ENCODE results near the gene CTIF. TPM values are rescaled to one million over a fixed set of nuclear protein-coding genes. Genes with fewer than 3 reads are reported as not detected.
A peak's percentile ranks its signal among the peaks of the same experiment; 100 is the strongest.

CTIF gene
- total RNA-seq, 6 experiments from 2014 or later = 77.6 to 100 (median 79.2) TPM

- Mint-ChIP-seq H3K36me3 (ENCODE audit: low read depth) (peaks cover 55% of the 10 kb centered on the region), H3K4me1 (ENCODE audit: low read depth) (peaks cover 65% of the 10 kb centered on the region), H3K27ac (peak overlapping the region; percentile 92), H3K4me3 (0 out of 2 replicates have a peak overlapping the region, but pooled peaks have one; percentile 57), H3K9me3 (peaks cover 33% of the 10 kb centered on the region), H3K27me3 (ENCODE audit: insufficient read depth) (no peaks in the 10 kb centered on the region; the same call in none of the 2 replicates)
- DNase-seq = no peak
- TF ChIP-seq CTCF (IDR thresholded peaks at IDR 0.05) = no peak
These were observed 190.6 kb downstream of the CTIF start for GRCh38 chr18:48729404-48729803.

DNA sequence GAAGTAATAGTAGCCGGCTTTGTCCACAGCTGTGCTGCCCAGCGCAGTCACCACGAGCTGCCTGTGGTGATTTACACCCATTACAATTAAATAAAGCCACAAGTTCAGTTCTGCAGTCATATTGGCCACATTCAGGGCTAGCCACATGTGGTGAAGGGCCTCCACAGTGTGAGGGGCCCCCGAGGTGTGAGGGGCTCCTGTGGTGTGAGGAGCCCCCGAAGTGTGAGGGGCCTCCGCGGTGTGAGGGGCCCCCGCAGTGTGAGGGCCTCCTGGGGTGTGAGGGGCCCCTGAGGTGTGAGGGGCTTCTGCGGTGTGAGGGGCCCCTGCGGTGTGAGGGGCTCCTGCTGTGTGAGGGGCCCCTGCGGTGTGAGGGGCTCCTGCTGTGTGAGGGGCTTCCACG, 191.2 kb downstream of the CTIF start:
- peaks cover 48% of the 10 kb centered on the region for H3K36me3 Mint-ChIP-seq (ENCODE audit: low read depth)
- peaks cover 65% of the 10 kb centered on the region for H3K4me1 Mint-ChIP-seq (ENCODE audit: low read depth)
- DNase-seq = no peak
- H3K4me3 Mint-ChIP-seq = no peak overlapping the region
- H3K9me3 Mint-ChIP-seq = peaks cover 33% of the 10 kb centered on the region
- no peak for TF ChIP-seq CTCF (IDR thresholded peaks at IDR 0.05)
- H3K27me3 Mint-ChIP-seq (ENCODE audit: insufficient read depth) = no peaks in the 10 kb centered on the region; the same call in none of the 2 replicates
- H3K27ac Mint-ChIP-seq = peak overlapping the region; percentile 92

DNA sequence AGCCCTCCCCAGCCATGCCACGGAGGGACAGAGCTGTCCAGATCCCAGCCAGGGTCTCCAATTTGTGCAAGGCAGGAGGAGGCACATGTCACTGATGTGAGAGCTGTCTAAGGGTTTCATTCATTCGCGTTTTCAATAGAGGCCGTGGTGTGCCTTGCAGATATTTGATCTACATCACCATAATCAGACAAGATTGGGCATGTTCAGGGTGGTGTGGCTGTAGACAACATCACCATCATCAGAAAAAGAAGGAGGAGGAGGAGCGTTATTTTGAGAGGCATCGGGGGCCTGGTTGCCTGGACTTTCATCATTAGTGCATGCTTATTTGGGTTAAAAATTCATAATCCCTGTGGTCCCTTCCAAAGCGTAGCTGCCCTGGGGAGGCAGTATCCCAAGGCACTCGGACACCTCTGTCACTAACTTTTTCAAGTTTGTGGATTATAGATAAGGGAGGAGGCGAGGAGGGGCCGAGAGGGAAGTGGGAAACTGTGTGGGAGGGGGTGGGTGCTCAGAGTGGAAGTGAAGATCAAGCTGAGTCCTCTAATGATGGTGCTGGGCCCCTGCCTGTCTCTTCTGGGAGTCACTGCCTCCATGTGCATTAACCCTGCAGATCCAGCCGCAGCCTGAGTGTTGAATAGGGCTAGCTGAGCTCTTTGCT, 194.1 kb downstream of the CTIF start:
- no peak overlapping the region for H3K4me3 Mint-ChIP-seq
- H3K27ac Mint-ChIP-seq = peak overlapping the region; percentile 62
- no peak for DNase-seq
- peaks cover 21% of the 10 kb centered on the region for H3K36me3 Mint-ChIP-seq (ENCODE audit: low read depth)
- H3K27me3 Mint-ChIP-seq (ENCODE audit: insufficient read depth) = peaks cover 5% of the 10 kb centered on the region
- peaks cover 71% of the 10 kb centered on the region for H3K4me1 Mint-ChIP-seq (ENCODE audit: low read depth)
- peaks cover 7% of the 10 kb centered on the region for H3K9me3 Mint-ChIP-seq
- no peak for TF ChIP-seq CTCF (IDR thresholded peaks at IDR 0.05)

GRCh38 chr18:48733643-48734253, 194.9 kb downstream of the CTIF start:
- peaks cover 71% of the 10 kb centered on the region for H3K4me1 Mint-ChIP-seq (ENCODE audit: low read depth)
- no peak for TF ChIP-seq CTCF (IDR thresholded peaks at IDR 0.05)
- H3K27ac Mint-ChIP-seq = peak overlapping the region; percentile 62
- no peaks in the 10 kb centered on the region for H3K9me3 Mint-ChIP-seq
- peaks cover 5% of the 10 kb centered on the region; the same call in 1 of the 2 replicates for H3K27me3 Mint-ChIP-seq (ENCODE audit: insufficient read depth)
- DNase-seq = no peak
- peaks cover 21% of the 10 kb centered on the region for H3K36me3 Mint-ChIP-seq (ENCODE audit: low read depth)
- H3K4me3 Mint-ChIP-seq = no peak overlapping the region

- Mint-ChIP-seq H3K27me3 (ENCODE audit: insufficient read depth) (peaks cover 5% of the 10 kb centered on the region; the same call in 1 of the 2 replicates), H3K36me3 (ENCODE audit: low read depth) (peaks cover 19% of the 10 kb centered on the region), H3K4me1 (ENCODE audit: low read depth) (peaks cover 66% of the 10 kb centered on the region), H3K4me3 (no peak overlapping the region; the same call in 1 of the 2 replicates), H3K9me3 (no peaks in the 10 kb centered on the region), H3K27ac (peak overlapping the region; percentile 62)
- TF ChIP-seq CTCF (IDR thresholded peaks at IDR 0.05) = no peak
- no peak for DNase-seq
These were observed 195.6 kb downstream of the CTIF start for GRCh38 chr18:48734460-48734859.
